Stimulated activated CD4-positive, alpha-beta T cell treated with anti-CD3 and anti-CD28 coated beads, Interleukin-1b, Interleukin-23, amount 100 ng/mL, for 4 hours (primary cell): ENCODE results near the gene ZNF76.
A peak's percentile ranks its signal among the peaks of the same experiment; 100 is the strongest.

Experiments
- DNase-seq, 2 donors: peaks; one replicate each; pipeline ENCODE4 v3.0.0-alpha.2; 2020; ENCODE audit warnings: low read depth in 2 of 2

The ZNF76 gene

DNA sequence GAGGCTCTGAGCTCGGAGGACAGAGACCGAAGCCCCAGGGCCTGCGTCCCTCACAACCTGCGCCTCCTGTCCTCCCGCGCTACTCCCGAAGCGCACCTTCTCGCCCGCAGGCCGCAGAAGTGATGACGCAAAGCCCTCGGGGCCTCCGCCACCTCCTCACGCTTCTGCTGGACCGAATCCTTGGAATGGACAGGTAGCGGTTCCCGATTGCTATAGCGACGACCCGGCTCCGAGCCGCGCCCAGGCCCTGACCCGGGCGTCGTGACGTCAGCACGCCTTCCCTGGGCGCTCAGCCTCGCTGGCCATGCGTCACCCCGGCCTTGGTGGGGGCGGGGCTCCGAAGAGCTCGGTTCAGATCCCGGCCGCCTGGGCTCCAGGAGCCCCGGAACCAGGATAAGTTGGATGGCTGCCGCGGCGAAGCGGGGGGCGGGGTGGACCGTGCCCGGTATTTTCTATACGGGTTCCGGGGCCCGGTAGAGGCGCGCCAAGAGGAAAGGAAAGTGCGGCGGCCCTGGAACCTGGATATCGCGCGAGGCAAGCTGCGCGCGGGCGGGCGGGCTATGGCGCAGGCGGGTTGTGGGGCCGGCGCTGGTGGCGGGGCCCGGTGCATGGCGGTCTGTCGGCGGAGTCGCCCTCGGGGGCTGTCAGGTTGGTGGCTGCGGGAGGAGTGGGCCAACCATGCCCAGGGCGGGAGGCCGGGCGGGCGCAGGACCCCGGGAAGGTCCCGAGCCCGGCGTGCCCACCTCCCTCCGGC lies at the start of gene ZNF76:
Gene ZNF76, plus strand, starts transcription at position 542 of the 754 bp plus-strand sequence. CDS start 21,417 bp downstream, outside the sequence.
- DNase-seq, result peak; percentile 77 to 93

DNA sequence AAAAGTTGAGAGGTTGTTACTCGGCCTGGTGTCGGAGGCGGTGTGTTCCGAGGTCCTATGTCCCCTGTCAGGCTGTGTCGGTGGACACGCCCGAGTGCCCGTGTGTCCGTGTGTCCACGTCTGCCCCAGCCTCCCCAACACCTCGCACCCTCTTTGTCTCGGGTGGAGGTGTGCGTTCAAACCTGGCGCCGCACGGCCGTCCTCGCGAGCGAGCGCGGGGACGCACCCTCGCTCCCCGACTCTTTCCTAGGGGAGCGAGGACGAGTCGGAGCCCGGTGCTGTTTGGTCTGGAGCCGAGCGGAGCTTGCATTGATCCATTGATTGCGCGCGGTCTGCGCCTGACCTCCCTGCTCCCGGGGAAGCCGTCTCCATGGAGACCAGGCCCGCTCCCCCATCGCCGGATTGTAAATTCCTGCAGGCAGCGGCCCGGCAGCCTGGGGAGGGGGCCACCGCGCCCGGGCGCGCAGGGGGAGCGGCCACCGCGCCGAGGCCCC lies 46.2 kb upstream of the ZNF76 start:
- DNase-seq, result no peak

DNA sequence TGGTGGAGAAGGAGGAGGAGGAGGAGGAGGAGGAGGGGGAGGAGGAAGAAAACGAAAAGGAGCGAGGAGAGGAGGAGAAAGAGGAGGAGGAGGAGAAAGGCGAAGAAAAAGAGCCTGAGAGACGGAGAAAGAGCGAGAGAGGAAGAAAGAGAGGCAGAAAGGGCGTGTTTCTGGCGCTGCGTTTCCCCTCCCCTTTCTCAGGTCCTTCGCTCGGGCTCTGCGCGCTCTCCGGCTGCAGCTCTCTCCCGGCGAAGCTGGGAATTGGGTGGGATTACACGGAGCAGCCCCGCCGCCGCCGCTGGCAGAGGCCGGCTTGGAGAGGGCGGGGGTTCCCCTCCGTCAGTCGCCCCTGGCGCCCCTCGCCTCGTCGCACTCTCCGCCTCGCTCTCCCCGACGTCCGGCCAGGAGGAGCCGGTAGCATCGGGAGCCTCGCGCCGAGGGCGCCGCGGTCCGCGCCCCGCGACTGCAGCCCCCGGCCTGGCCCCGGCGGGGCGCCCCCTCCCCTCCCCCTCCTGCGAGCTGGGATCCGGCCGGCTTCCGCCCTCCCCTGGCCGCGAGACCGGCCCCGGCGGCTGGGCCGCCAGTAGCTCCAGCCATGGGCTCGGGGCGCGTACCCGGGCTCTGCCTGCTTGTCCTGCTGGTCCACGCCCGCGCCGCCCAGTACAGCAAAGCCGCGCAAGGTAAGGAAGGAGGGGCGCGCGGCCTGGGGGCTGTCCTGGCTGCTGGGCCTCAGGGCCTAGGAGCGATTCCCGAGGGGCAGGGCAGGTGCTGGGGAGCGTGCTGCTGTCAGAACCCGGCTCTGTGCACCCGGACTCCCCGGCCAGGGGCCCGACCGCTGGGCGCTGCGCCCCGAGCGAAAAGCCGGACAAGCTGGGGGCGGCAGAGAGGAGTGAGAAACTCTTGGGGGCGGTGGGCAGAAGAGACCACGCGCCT lies 45.4 kb upstream of the ZNF76 start, which contains the start of gene SCUBE3:
Gene SCUBE3, plus strand, starts transcription at position 133 of the 933 bp plus-strand sequence. Its CDS starts 463 bp downstream, at position 596.
- no peak for DNase-seq

DNA sequence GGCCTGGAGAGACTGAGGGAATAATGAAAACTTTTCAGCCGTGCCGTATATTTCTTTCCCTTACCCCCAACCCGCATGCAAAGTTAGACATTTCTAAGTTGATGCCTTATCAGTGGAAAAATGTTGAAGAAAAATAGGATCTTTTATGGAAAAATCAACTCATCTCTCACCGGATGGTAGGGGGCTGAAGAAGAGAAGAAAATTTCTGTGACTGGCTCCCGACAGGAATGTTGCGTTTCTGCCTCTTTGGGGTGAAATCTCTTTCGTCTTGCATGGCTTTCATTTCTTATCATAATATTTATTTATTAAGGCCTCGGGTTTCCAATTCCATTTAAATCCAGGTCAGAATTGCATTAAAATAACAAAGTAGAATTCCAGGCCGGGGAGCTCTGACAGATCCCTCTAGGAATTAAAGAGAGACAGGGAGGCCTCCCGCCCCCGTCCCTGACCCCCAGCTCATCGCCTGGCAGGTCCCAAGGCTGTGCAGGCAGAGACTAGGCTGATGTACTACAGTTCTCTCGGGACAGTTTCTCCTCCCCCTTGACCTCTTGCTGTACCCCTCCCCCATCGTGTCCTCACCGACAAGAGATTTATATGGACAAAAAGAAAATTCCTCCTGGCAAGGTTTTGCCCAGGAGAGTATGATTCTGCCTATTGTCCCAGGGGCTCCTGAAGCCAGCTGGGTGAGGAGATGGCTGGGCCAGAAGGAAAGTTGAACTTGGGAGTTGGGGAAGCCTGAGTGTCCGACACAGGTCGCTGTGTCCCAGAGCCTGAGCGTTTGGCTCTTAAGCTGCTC lies 44.5 kb upstream of the ZNF76 start:
- DNase-seq, result no peak

DNA sequence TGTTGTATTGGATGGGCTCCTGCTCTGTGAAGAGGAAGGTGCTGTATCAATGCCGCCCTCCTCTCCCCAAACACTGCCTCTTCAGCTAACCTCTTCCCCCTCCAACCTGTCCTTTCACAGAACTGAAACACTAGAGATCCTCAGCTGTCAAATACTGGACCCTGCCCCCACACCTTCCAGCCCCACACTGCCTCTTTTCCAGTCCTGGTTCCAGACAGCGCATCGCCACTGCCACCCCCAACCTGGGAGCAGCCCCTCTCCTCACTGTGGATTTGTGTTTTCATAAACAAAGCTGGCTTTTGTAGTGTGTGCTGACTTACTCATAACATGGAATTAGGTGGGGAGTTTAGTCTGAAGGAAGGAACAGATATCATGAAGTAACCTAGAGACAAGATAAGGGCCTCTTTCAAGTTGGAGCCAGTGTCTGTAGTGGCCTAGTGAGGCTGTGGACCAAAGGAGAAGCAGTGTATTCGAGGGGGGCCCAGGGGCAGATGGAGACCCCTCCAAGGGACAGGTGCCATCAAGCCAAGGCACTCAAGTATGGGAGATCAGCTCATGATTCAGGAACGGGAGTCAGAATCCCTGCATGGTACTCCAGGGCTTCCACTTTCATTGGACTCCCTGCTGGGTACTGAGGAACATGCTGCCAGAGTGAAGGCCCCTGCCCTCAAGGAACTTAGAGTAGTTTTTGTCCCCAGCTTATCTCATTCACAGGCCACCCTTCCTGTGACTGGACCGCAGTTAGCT lies 43.7 kb upstream of the ZNF76 start:
- no peak for DNase-seq

DNA sequence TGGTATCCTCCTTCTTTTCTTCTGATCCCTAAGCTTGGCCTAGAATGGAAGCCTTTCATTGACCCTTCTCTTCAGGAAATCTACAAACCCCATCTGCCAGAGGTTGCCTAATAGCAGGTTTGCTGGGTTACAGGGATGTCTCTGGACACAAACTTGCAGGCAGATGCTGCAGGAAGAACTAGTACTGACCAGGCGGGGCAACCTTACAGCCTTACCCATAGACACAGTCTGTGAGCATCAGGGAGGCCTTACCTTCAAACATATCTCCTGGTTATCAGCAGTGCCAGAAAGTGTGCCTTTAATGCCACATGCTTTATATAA lies 43.2 kb upstream of the ZNF76 start:
- no peak for DNase-seq

DNA sequence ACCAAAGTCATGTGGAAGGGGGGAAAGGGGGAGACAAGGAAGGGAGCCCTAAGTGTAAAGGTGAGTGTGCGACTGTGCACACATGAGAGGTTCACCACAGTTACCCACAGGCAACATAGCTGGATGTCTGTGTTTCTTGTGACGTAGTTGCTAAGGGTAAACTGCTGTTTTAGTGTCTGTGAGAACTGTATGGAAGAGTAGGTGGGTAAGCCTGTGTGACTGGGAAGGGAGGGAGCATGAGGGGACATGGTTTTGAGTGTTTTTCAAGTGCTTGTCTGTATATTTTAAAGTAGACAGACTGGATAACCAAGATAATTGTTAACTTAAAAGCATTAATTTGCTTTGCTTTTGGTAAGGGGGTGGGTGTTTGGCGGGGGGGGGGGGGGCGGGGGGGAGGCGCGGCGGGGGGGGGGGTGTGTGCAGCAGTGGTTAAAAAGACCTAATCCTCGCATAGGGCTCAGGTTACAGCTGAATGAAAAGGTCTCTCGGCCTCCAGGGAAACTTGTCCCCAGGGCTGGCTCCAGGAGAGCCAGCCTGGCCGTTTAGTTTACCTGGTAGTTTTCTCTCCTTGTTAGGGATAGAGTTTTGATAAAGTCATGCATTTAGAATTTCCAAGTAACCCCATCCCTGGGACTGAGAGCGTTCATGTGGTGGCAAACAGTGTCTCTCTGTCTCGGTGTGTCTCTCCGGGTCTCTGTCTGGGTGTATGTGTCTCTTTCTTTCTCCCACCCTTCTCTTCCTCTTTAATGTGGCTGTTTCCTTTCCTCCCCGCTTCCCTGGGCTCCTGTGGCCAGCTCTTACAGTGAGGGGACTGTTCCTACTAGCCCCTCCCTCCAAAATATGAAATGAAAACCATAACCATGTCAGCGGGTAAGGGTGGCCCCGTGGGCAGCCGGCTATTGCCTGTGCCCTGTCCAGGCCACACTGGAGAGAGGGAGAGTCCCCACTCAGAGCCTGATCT lies 42.4 kb upstream of the ZNF76 start:
- no peak for DNase-seq

DNA sequence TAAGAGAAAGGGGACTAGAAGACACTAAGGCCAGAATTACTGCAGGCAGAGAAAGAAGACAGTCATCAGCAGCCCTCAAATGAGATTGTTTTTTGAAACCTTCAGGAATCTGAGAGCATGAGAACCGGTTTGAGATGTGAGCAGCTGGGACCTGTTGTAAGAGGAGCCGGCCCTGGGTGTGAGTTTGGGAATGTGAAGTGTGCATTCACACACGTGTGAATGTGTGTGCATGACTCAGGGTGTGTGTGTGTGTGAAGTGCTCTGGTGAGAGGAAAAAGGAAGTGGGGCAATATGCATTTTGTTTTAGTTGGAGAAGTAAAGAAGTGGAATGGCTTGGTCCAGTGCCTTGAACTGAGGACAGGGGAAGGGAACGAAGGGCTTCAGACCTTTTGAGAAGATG lies 41.5 kb upstream of the ZNF76 start:
- DNase-seq, result no peak

DNA sequence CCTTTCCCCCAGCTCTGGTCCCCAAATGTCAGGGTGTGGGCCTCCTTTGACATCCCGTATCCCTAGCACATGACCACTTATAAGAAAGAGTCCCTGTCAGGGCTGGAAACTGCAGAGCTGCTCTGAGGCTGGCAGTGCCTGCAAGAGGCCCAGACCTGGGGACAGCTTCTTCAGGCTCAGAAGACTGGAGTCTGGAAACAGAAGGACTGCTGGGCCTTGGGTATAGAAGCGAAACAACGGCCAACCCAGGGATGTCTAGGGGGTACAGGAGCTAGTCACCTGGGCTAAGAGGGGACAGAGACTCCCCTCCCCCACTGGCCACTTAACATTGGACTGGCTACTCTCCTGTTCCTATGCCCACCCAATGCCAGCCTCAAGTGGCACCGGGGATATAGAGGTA lies 41.1 kb upstream of the ZNF76 start:
- DNase-seq, result no peak

DNA sequence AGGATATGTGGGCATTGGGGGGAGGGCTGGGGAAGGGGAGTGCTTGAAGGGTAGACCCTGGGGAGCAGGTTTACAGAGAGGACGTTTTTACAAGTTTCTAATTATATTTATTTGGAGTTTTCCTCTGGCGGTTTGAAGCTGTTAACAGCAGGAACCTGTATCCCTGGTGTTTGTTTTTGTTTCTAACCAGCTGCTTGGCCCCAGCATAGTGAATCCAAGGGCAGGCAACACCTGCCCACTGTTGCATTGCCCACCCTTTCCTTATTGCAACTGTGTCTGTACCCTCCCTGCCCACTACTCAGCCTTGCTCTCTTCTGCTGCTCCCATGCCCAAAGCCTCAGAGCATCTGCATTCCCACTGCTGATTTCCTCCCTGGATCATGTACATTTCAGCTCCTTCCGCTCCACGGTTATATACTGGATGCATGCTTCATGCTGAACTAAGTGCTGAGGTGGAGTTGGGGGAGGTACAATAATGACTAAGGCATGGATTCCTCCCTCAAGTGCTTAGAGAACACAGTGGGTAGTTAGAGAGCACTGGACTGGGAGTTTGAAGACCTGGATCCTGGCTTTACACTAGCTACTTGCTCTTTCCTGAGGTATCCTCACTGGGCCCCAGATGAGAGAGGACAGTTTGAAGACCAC lies 39.7 kb upstream of the ZNF76 start:
- no peak for DNase-seq

DNA sequence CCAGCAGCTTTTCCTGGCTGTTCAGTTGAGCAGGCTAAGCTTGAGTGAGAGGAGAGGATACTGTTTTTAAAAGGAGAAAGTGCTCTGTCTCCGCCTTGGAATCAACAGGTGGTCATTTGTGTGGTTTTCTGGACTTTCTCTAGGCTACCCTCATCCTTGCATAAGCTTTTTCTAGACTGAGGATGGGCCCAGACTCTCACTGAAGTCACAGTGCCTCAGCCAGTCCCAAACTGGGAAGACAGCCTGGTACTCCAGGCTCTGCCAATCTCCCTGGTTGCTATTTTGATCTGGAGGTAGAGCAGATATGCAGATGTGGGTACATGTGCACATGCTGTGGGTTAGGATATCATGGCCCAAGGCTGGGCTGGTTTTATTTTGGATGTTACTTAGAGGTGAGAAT lies 38.8 kb upstream of the ZNF76 start:
- DNase-seq, result no peak

DNA sequence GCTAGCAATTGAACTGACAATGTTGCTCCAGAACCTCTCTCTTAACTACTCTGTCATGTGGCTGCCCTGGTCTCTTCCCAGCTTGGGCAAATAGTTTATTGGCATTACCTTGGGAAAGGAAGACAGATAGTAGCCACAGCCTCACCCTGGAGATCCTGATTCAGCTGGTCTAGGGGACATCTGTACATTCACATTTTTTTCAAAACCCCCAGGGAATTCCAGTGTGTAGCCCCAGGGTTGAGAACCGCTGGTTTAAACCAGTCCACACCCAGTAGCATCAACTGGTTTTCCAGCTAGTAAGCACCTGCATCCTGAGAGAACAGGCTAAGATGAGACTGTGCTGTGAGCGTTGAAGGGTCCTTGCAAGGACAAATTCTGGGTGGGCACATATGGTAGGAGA lies 36.1 kb upstream of the ZNF76 start:
- no peak for DNase-seq

DNA sequence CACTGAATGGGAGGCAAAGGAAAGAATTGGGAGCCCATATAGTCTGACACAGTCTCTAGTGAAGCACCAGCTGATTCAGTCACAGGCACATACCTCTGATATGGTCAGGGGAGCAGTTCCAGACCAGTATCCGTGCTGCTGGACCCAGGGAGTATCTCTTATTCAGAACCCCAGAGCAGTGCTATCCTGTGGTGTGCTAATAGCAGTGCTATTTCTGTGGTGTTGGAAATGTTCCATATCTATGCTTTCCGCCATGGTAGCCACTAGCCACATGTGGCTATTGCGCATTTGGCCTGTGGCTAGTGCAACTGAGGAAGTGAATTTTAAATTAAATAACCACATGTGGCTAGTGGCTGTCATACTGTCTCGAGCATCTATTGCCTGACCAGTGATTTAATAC lies 34.8 kb upstream of the ZNF76 start:
- no peak for DNase-seq

DNA sequence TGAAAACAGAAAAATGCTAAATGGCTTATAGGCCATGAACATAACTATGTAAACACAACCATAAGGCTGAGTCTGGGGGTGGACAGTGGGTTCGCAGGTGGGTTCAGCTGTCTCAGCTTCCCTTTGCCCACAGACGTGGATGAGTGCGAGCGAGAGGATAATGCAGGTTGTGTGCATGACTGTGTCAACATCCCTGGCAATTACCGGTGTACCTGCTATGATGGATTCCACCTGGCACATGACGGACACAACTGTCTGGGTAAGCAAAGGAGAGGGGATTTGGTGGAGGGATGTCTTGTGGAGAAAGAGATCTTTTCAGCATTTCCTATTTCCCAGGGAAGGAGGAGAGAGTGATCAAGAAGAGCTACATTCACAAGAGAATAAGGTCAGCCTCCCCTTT lies 31.1 kb upstream of the ZNF76 start:
- DNase-seq, result no peak

DNA sequence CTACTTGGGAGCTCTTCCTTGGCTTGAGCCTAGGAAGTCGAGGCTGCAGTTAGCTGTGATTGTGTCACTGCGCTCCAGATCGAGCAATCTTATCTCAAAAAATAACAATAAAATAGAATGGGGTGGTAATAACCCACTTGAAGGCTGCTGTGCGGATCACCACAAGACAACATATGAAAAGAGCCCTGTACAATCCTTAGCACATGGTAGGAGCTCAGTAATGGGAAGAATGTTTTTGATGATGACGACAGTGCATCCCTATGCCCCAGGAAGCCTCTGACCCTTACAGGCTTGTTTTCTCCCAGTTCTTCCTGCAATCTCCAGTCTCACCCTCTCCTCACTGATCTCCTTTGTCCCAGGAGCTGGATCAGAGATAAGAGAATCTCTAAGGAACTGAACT lies 30.2 kb upstream of the ZNF76 start:
- no peak for DNase-seq

DNA sequence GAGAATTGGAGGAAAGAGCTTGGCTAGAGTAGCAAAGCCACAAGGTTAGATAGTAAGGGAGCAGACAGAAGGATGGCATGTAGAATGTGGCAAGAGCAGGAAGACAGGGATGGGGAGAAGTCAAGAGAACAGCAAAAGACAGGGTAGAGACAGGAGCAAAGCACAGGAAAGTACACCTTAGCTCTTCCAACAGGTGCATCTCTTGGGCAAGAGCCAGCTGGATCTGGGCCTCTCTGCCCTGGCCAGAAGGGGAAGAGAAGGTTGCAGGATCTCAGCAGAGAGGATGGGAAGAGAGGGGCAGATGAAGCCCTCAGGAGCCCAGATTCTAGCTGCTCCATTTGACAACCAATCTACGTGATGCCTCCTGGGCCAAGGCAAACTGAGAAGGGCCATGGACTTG lies 29.0 kb upstream of the ZNF76 start:
- DNase-seq, result no peak

DNA sequence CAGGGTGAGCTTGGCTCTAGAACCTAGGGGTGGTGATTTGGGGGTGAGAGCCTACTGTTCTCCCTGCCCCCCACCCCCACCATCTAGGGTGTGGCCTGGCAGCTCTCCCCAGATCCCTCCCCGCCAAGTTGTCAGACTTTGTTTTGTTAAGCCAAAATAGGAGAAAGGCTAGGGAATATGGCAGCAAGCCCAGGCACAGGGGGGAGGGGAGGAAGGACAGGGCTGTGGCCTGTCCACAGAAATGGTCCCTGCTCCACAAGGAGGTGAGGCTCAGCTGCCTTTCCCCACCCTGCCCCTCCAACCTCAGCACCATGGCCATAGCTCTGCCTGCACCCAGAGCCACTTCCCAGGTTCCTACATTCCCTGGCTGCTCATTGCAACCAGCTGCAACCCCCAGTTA lies 28.6 kb upstream of the ZNF76 start:
- no peak for DNase-seq

DNA sequence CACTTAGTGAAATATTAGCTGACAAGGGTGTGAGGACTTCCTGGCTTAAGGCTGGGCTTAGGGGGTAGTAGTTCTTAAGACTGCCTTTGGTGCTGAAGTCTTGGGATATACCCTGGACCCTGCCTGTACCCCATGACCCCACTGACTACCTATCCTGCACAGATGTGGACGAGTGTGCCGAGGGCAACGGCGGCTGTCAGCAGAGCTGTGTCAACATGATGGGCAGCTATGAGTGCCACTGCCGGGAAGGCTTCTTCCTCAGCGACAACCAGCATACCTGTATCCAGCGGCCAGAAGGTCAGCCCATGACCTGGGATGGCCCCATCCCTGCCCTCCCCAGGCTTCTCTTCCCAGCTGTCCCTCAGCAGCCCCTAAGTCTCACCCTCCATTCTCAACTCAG lies 28.0 kb upstream of the ZNF76 start:
- DNase-seq, result no peak

DNA sequence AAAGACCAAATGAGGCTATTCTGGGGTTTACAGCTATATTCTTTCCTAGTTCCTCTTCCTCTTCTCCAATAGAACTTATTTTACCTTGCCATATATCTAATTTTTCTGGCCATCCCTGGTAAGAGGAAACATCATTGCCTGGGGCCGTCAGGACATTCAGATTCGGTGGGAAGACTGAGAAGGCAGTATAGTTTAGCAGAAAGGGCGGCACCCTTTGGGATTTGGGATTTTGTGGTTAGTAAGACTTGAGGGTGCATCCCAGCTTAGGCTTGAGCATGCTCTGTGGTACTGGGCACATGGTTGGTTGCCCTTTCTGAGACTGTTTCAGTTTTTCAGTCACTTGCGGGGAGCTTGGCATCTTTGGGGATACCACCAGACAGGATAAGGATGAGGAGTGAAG lies 24.6 kb upstream of the ZNF76 start:
- DNase-seq, result no peak

DNA sequence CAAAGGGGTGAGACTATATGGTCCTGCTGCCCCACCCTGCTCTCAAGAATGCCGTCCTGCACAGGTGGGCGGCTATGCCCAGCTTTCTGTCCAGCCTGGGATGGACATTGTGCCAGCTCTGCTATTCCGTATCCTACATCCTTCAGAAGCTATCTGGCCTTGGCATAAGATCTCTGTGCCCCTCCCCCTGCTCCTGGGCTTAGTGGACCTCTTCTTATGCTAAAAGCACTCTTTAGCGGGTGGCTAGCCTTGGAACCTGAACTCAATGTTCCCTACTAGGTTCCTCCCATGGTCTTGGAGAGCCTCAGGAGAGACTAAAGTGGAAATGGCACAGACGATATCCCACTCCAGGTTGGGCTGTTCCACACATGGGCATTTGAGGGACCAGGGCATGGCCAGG lies 23.3 kb upstream of the ZNF76 start:
- no peak for DNase-seq
